ENCODE measurements around the gene PUM1.

DNA sequence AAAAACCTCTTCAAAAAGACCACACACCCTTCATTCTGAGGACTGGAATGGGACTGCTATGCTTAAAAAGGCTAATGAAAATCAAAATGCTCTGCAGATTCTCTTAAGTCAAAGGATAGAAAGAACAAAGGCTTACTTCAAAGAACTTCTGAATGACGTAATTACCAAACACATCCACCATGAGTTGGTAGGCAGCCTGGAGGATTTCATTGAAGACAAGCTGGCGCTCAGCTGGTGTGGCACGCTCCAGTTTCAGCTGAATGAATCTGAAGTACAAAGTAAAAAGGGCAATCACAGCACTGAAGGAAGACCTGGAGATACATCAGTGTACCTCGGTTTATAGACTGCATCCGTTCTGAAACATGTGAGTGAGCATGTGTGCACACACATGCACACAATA lies 113.4 kb downstream of the PUM1 start:
- TF ChIP-seq, protein P1, sequence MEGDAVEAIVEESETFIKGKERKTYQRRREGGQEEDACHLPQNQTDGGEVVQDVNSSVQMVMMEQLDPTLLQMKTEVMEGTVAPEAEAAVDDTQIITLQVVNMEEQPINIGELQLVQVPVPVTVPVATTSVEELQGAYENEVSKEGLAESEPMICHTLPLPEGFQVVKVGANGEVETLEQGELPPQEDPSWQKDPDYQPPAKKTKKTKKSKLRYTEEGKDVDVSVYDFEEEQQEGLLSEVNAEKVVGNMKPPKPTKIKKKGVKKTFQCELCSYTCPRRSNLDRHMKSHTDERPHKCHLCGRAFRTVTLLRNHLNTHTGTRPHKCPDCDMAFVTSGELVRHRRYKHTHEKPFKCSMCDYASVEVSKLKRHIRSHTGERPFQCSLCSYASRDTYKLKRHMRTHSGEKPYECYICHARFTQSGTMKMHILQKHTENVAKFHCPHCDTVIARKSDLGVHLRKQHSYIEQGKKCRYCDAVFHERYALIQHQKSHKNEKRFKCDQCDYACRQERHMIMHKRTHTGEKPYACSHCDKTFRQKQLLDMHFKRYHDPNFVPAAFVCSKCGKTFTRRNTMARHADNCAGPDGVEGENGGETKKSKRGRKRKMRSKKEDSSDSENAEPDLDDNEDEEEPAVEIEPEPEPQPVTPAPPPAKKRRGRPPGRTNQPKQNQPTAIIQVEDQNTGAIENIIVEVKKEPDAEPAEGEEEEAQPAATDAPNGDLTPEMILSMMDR (IDR thresholded peaks at IDR 0.05; ENCODE audit: low read depth, low read length, missing input control), result no peak
- TF ChIP-seq EGR1 (IDR thresholded peaks at IDR 0.05; ENCODE audit: low read depth in 2 of 2) (no peak), HNF4G (IDR thresholded peaks at IDR 0.05) (no peak), YY1 (IDR thresholded peaks at IDR 0.05) (no peak), RAD21 (IDR thresholded peaks at IDR 0.05) (no peak), SP1 (IDR thresholded peaks at IDR 0.05) (no peak), TAF1 (conservative IDR thresholded peaks at IDR 0.05) (no peak), GABPA (IDR thresholded peaks at IDR 0.05 in 1 of 2, conservative IDR thresholded peaks at IDR 0.05 in 1 of 2) (no peak), JUND (IDR thresholded peaks at IDR 0.05) (no peak), FOXA1 (IDR thresholded peaks at IDR 0.05) (no peak)
- TF ChIP-seq, protein P2, sequence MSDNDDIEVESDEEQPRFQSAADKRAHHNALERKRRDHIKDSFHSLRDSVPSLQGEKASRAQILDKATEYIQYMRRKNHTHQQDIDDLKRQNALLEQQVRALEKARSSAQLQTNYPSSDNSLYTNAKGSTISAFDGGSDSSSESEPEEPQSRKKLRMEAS (IDR thresholded peaks at IDR 0.05), result no peak
- TF ChIP-seq, protein P3, sequence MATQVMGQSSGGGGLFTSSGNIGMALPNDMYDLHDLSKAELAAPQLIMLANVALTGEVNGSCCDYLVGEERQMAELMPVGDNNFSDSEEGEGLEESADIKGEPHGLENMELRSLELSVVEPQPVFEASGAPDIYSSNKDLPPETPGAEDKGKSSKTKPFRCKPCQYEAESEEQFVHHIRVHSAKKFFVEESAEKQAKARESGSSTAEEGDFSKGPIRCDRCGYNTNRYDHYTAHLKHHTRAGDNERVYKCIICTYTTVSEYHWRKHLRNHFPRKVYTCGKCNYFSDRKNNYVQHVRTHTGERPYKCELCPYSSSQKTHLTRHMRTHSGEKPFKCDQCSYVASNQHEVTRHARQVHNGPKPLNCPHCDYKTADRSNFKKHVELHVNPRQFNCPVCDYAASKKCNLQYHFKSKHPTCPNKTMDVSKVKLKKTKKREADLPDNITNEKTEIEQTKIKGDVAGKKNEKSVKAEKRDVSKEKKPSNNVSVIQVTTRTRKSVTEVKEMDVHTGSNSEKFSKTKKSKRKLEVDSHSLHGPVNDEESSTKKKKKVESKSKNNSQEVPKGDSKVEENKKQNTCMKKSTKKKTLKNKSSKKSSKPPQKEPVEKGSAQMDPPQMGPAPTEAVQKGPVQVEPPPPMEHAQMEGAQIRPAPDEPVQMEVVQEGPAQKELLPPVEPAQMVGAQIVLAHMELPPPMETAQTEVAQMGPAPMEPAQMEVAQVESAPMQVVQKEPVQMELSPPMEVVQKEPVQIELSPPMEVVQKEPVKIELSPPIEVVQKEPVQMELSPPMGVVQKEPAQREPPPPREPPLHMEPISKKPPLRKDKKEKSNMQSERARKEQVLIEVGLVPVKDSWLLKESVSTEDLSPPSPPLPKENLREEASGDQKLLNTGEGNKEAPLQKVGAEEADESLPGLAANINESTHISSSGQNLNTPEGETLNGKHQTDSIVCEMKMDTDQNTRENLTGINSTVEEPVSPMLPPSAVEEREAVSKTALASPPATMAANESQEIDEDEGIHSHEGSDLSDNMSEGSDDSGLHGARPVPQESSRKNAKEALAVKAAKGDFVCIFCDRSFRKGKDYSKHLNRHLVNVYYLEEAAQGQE (IDR thresholded peaks at IDR 0.05), result no peak
- TF ChIP-seq, protein P4, sequence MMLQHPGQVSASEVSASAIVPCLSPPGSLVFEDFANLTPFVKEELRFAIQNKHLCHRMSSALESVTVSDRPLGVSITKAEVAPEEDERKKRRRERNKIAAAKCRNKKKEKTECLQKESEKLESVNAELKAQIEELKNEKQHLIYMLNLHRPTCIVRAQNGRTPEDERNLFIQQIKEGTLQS (IDR thresholded peaks at IDR 0.05), result no peak
- TF ChIP-seq, protein P5, sequence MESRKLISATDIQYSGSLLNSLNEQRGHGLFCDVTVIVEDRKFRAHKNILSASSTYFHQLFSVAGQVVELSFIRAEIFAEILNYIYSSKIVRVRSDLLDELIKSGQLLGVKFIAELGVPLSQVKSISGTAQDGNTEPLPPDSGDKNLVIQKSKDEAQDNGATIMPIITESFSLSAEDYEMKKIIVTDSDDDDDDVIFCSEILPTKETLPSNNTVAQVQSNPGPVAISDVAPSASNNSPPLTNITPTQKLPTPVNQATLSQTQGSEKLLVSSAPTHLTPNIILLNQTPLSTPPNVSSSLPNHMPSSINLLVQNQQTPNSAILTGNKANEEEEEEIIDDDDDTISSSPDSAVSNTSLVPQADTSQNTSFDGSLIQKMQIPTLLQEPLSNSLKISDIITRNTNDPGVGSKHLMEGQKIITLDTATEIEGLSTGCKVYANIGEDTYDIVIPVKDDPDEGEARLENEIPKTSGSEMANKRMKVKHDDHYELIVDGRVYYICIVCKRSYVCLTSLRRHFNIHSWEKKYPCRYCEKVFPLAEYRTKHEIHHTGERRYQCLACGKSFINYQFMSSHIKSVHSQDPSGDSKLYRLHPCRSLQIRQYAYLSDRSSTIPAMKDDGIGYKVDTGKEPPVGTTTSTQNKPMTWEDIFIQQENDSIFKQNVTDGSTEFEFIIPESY (IDR thresholded peaks at IDR 0.05), result no peak
